ENCODE results near the gene SAMD10. TPM values are rescaled to one million over a fixed set of nuclear protein-coding genes. Genes with fewer than 3 reads are reported as not detected.
"Not testable (repeated sequence)": the region's sequence is repeated elsewhere in the genome, so short reads cannot be mapped to it uniquely, and the experiment has no call there.

SAMD10 gene
- total RNA-seq, 4 donors from 2014 or later, result 5.9 to 86.2 (median 19.4) TPM

GRCh38 chr20:64021124-64021975, 41.9 kb upstream of the SAMD10 start:
- in situ Hi-C loops (cut with MboI; ENCODE audit: low pct_ligation_motif_present in 1 of 4, low pct_unique_long_range_greater_than_20kb in 1 of 4, low sequenced_read_pairs in 3 of 4), result no loop called here
- TF ChIP-seq POLR2AphosphoS5 (IDR thresholded peaks at IDR 0.05) (no peak), EP300 (IDR thresholded peaks at IDR 0.05; ENCODE audit: low read depth) (no peak), POLR2A (IDR thresholded peaks at IDR 0.05) (no peak)

GRCh38 chr20:64015635-64016034, 36.2 kb upstream of the SAMD10 start:
- Histone ChIP-seq H3K27ac (no peak overlapping the region), H3K4me1 (no peaks in the 10 kb centered on the region), H3K27me3 (no peaks in the 10 kb centered on the region), H3K9me3 (no peaks in the 10 kb centered on the region), H3K4me3 (no peak overlapping the region), H3K36me3 (peaks cover 0 to 68% (median 35%) of the 10 kb centered on the region in 4 donors)
- WGBS, 2 donors (ENCODE audit: low coverage in 1 of 2), result 64 to 83% methylated on average over 2 of the region's 2 CpGs
- intact Hi-C loops (cut with DNase I; ENCODE audit: low total_unique reads), result no loop called here
- in situ Hi-C loops (cut with MboI; ENCODE audit: low pct_ligation_motif_present in 1 of 4, low pct_unique_long_range_greater_than_20kb in 1 of 4, low sequenced_read_pairs in 3 of 4), result no loop called here
- TF ChIP-seq CTCF (IDR thresholded peaks at IDR 0.05) (no peak), POLR2A (IDR thresholded peaks at IDR 0.05) (no peak), POLR2AphosphoS5 (IDR thresholded peaks at IDR 0.05) (no peak), EP300 (IDR thresholded peaks at IDR 0.05; ENCODE audit: low read depth) (no peak)
- no peak for DNase-seq

More at GRCh38 chr20:64021124-64021975, 41.9 kb upstream of the SAMD10 start:
- Histone ChIP-seq H3K4me3 (no peak overlapping the region), H3K36me3 (peaks cover 0 to 55% (median 25%) of the 10 kb centered on the region in 4 donors), H3K27me3 (no peaks in the 10 kb centered on the region), H3K27ac (no peak overlapping the region), H3K9me3 (no peaks in the 10 kb centered on the region), H3K4me1 (peaks cover 9 to 14% (median 14%) of the 10 kb centered on the region in 4 donors)
- no peak for DNase-seq
- intact Hi-C loops (cut with DNase I; ENCODE audit: low total_unique reads), result no loop called here
- 83 to 84% methylated on average over 1 to 35 of the region's 36 CpGs for WGBS, 2 donors (ENCODE audit: low coverage in 1 of 2)

- not testable (repeated sequence) for DNase-seq
Observed at GRCh38 chr20:64012385-64013154, 33.1 kb upstream of the SAMD10 start.

GRCh38 chr20:64011366-64011779, 31.9 kb upstream of the SAMD10 start:
- Histone ChIP-seq H3K4me3 (no peak overlapping the region), H3K27me3 (no peaks in the 10 kb centered on the region), H3K9me3 (no peaks in the 10 kb centered on the region), H3K36me3 (peaks cover 0 to 66% (median 33%) of the 10 kb centered on the region in 4 donors), H3K27ac (no peak overlapping the region), H3K4me1 (no peaks in the 10 kb centered on the region)
- 97 to 100% methylated on average over 1 to 16 of the region's 16 CpGs for WGBS, 2 donors (ENCODE audit: low coverage in 1 of 2)
- intact Hi-C loops (cut with DNase I; ENCODE audit: low total_unique reads) (no loop called here), in situ Hi-C loops (cut with MboI; ENCODE audit: low pct_ligation_motif_present in 1 of 4, low pct_unique_long_range_greater_than_20kb in 1 of 4, low sequenced_read_pairs in 3 of 4) (no loop called here)
- DNase-seq, result no peak
- TF ChIP-seq EP300 (IDR thresholded peaks at IDR 0.05; ENCODE audit: low read depth) (no peak), CTCF (IDR thresholded peaks at IDR 0.05) (no peak), POLR2A (IDR thresholded peaks at IDR 0.05) (no peak), POLR2AphosphoS5 (IDR thresholded peaks at IDR 0.05) (no peak)

More at GRCh38 chr20:64012385-64013154, 33.1 kb upstream of the SAMD10 start:
- H3K27ac ChIP-seq; in situ Hi-C loops (cut with MboI; ENCODE audit: low pct_ligation_motif_present in 1 of 4, low pct_unique_long_range_greater_than_20kb in 1 of 4, low sequenced_read_pairs in 3 of 4); H3K9me3 ChIP-seq; intact Hi-C loops (cut with DNase I; ENCODE audit: low total_unique reads); H3K4me3 ChIP-seq; H3K4me1 ChIP-seq; H3K27me3 ChIP-seq: not testable (repeated sequence)
- 88 to 90% methylated on average over 3 to 13 of the region's 20 CpGs for WGBS, 2 donors (ENCODE audit: low coverage in 1 of 2)
- peaks cover 0 to 75% (median 38%) of the 10 kb centered on the region in 4 donors for H3K36me3 ChIP-seq

- Histone ChIP-seq H3K4me1 (no peaks in the 10 kb centered on the region), H3K27me3 (no peaks in the 10 kb centered on the region), H3K27ac (no peak overlapping the region), H3K36me3 (peaks cover 0 to 66% (median 30%) of the 10 kb centered on the region in 4 donors), H3K9me3 (no peaks in the 10 kb centered on the region), H3K4me3 (no peak overlapping the region)
- TF ChIP-seq POLR2A (IDR thresholded peaks at IDR 0.05) (no peak), CTCF (IDR thresholded peaks at IDR 0.05) (no peak), EP300 (IDR thresholded peaks at IDR 0.05; ENCODE audit: low read depth) (no peak), POLR2AphosphoS5 (IDR thresholded peaks at IDR 0.05) (no peak)
- intact Hi-C loops (cut with DNase I; ENCODE audit: low total_unique reads), result no loop called here
- WGBS, 2 donors (ENCODE audit: low coverage in 1 of 2), result 78 to 85% methylated on average over 6 to 8 of the region's 8 CpGs
- in situ Hi-C loops (cut with MboI; ENCODE audit: low pct_ligation_motif_present in 1 of 4, low pct_unique_long_range_greater_than_20kb in 1 of 4, low sequenced_read_pairs in 3 of 4), result no loop called here
- no peak for DNase-seq
Observed at GRCh38 chr20:64010711-64011237, 31.3 kb upstream of the SAMD10 start.

Measured in transverse colon (tissue), 4 donors.